Mucosa of rectum (tissue), 2 donors: ENCODE data around the gene CPPED1.

Source experiments
- H3K27ac ChIP-seq, 2 donors: one replicate each; pipeline ENCODE4 v1.7.0; 2013; ENCODE audit warnings: inconsistent platforms in 2 of 2, low read depth in 2 of 2, low read length in 2 of 2
- H3K27me3 ChIP-seq, 2 donors: one replicate each; pipeline ENCODE4 v1.7.0; 2013; ENCODE audit warnings: low read length in 2 of 2; ENCODE audit not compliant: control insufficient read depth in 2 of 2, insufficient read depth in 2 of 2
- H3K36me3 ChIP-seq, 2 donors: one replicate each; pipeline ENCODE4 v1.7.0; 2013; ENCODE audit warnings: low read length in 2 of 2; ENCODE audit not compliant: control insufficient read depth in 2 of 2, insufficient read depth in 2 of 2
- H3K4me1 ChIP-seq, 2 donors: one replicate each; pipeline ENCODE4 v1.7.0; 2013; ENCODE audit warnings: low read length in 2 of 2, mild to moderate bottlenecking in 1 of 2; ENCODE audit not compliant: control insufficient read depth in 2 of 2, insufficient read depth in 2 of 2
- H3K4me3 ChIP-seq, 2 donors: one replicate each; pipeline ENCODE4 v1.7.0; 2013; ENCODE audit warnings: low read length in 2 of 2
- H3K9ac ChIP-seq, 2 donors: one replicate each; pipeline ENCODE4 v1.7.0; 2013; ENCODE audit warnings: low read length in 2 of 2, low read depth in 1 of 2, mild to moderate bottlenecking in 1 of 2
- H3K9me3 ChIP-seq, 2 donors: one replicate each; pipeline ENCODE4 v1.7.0; 2013; ENCODE audit warnings: low read length in 2 of 2; ENCODE audit not compliant: control insufficient read depth in 2 of 2
- donor health status: healthy.
- donor health status: Normal muscosa, but diverticular disease.

Gene CPPED1

DNA sequence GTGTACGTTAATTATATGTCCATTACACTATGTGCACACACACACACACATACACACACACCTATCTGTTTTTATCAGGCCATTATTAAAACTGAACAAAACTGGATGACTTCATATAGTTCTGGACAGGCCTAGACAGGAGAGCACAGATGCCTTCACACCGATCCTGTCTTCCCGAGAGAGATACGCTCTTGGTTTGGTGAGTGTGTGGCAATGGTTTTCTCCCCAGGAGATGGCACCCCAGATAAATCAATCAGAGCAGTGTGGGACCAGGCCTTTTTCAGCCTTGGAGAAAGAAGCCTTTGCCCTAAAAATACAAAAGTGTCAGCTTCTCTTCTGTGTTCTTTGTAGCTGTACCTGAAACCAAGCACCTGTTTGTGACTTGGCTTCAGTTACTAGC lies 83.7 kb downstream of the CPPED1 start:
- Histone ChIP-seq H3K4me3 (no peak overlapping the region), H3K36me3 (no peaks in the 10 kb centered on the region)

DNA sequence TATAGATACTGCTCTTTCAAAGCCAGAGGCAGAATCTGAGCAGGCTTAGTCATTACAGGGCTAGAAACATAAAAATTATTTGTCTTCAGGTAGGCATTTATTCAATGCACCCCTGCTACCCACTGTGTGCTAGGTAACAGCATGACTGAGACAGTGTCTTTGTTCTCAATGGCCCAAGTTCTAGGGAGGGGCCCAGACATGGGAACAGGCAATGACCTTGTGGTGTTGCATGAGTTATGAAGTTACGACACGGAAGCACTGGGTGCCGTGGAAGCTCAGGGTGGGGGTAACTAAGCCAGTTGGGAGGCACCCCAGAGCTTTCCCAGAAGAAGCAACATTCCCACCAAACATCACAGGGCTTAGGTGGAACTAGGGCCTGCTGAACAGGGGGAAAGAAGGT lies 87.0 kb downstream of the CPPED1 start:
- no peak overlapping the region for H3K4me3 ChIP-seq
- no peaks in the 10 kb centered on the region for H3K9me3 ChIP-seq
- no peaks in the 10 kb centered on the region for H3K36me3 ChIP-seq
- no peak overlapping the region for H3K27ac ChIP-seq
- H3K27me3 ChIP-seq: no peaks in the 10 kb centered on the region
- H3K4me1 ChIP-seq: no peaks in the 10 kb centered on the region
- H3K9ac ChIP-seq: no peak overlapping the region

More for the DNA sequence above, 83.7 kb downstream of the CPPED1 start:
- H3K27me3 ChIP-seq: no peaks in the 10 kb centered on the region
- no peak overlapping the region for H3K27ac ChIP-seq
- no peak overlapping the region for H3K9ac ChIP-seq
- no peaks in the 10 kb centered on the region for H3K4me1 ChIP-seq
- H3K9me3 ChIP-seq: no peaks in the 10 kb centered on the region

DNA sequence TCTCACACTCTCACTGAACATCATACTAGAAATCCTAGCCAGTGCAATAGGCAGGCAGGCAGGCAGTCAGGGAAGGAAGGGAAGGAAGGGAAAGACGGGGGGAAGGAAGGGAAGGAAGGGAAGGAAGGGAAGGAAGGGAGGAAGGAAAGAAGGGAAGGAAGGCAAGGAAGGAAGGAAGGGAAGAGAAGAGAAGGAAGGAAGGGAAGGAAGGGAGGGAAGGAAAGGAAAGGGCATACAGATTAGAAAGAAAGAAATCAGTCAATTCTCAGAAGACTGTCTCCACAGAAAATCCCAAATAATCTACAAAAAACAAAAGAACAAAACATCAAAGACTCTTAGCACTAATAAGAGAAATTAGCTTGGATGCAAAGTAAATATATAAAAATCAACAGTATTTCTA lies 93.9 kb downstream of the CPPED1 start:
- Histone ChIP-seq H3K27ac (no peak overlapping the region), H3K27me3 (no peaks in the 10 kb centered on the region), H3K4me1 (no peaks in the 10 kb centered on the region), H3K9ac (no peak overlapping the region), H3K4me3 (no peak overlapping the region), H3K36me3 (no peaks in the 10 kb centered on the region), H3K9me3 (no peaks in the 10 kb centered on the region)

DNA sequence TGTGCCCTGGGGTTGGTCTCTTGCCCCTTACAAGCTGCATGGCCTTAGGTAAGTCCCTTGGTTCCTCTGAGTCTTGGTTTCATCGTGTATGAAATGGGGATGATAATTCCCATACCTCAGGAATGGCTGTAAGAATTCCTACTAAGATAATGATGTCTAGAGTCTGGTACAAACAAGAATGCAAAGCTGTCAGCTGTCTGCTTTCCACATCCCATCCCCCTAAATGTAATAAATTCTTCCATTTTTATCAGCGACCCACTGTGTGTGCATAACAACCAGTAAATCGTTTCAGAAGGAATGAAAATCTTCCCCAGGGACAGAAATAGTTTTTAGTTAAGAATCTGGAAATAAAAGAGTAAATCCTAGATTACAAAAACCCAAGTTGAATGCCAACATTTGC lies 95.4 kb downstream of the CPPED1 start:
- peaks cover 2 to 6% of the 10 kb centered on the region in 2 donors for H3K36me3 ChIP-seq
- no peak overlapping the region for H3K4me3 ChIP-seq
- H3K27me3 ChIP-seq: no peaks in the 10 kb centered on the region
- H3K9me3 ChIP-seq: no peaks in the 10 kb centered on the region
- H3K4me1 ChIP-seq: no peaks in the 10 kb centered on the region
- H3K9ac ChIP-seq: no peak overlapping the region
- H3K27ac ChIP-seq: no peak overlapping the region

DNA sequence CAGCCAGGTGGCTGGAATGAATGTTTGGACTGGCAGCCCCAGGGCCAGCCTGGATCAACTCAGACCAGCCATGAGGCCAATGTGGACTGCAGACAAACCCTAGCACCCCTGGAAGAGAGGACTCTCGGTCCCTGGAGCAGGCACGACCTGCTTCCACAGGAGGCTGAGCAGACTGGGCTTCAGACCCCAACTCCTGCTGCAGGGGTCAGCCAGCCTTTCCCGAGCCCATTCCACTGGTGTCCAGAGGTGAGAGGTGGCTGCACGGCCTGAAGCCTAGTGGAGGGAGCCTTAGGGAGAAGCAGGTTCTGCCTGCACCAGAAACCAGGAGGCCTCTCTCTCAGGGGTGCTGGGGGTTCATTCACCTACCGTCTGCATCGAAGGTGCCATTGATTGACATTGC lies 97.1 kb downstream of the CPPED1 start:
- no peak overlapping the region for H3K4me3 ChIP-seq
- no peak overlapping the region for H3K27ac ChIP-seq
- H3K4me1 ChIP-seq: no peaks in the 10 kb centered on the region
- H3K9ac ChIP-seq: no peak overlapping the region
- H3K9me3 ChIP-seq: no peaks in the 10 kb centered on the region
- H3K36me3 ChIP-seq: peaks cover 2 to 6% of the 10 kb centered on the region in 2 donors
- no peaks in the 10 kb centered on the region for H3K27me3 ChIP-seq

DNA sequence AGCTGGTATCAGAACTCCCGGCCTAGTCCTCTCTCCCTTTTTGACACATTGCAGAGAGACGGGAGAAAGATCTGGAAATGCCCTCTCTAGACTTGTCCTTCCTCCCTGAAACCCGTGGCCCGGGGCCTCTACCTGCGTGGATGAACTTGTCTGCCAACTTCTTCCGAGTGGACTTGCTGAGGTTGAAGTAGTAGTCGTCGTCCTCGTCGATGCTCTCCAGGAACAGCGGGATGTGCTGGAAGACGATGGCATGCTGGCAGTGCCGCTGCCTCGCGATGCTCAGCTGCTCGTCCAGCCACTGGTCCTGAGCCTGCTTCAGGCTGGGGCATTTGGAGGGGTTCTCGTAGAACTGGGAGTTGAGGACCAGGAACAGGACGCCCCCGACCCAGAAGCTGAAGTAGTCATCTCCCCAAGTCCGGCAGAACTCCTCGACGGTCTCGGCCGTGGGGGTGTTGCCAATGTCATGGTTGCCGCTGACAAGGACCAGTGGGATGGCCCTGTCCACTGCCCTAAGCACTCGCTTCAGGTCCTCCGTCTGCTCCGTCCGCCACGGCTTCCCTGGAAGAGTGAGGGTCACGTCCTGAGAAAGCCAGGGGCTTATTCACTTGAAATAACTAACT lies 99.1 kb downstream of the CPPED1 start:
- H3K4me3 ChIP-seq: no peak overlapping the region
- no peaks in the 10 kb centered on the region for H3K9me3 ChIP-seq
- no peak overlapping the region for H3K27ac ChIP-seq
- no peak overlapping the region for H3K9ac ChIP-seq
- no peaks in the 10 kb centered on the region for H3K4me1 ChIP-seq
- no peaks in the 10 kb centered on the region for H3K27me3 ChIP-seq
- H3K36me3 ChIP-seq: peaks cover 6% of the 10 kb centered on the region in 2 donors

DNA sequence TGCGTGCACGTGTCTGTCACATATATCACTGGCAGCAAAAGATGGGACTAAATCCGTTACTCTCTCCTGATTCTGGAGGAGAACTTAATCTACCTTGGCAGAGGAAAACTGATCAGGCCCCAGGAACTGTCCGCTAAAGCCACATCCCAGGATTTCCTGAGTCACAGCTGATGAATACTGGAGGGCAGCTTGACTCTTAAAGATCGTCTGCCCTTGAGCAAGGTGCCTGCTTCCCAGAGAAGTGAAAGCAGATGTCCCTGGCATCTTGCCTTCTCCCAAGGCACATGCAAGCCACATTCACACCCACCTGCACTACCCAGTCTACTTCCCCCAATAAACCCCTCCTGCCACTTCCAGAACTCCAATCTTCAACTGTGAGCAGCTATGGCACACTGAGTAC lies 99.8 kb downstream of the CPPED1 start:
- Histone ChIP-seq H3K4me1 (no peaks in the 10 kb centered on the region), H3K9ac (no peak overlapping the region), H3K27me3 (no peaks in the 10 kb centered on the region), H3K4me3 (no peak overlapping the region), H3K9me3 (no peaks in the 10 kb centered on the region), H3K36me3 (peaks cover 6% of the 10 kb centered on the region in 2 donors), H3K27ac (no peak overlapping the region)

DNA sequence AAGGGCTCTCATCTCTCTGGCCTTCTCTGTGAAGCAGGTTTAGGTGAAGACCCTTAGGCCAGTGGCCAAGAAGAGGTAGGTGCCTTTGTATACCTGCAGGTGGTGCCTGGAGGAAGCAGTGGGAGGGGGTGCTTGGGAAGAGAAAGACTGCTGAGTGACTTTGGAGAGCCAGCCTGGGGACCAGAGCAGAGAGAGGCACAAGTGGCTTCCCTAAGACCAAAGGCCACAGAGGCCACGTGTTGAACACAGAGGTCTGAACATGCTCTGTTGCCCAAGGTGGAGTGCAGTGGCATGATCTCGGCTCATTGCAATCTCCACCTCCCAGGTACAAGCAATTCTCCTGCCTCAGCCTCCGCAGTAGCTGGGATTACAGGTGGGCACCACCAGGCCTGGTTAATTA lies 103.5 kb downstream of the CPPED1 start:
- Histone ChIP-seq H3K9me3 (no peaks in the 10 kb centered on the region), H3K27me3 (no peaks in the 10 kb centered on the region), H3K4me3 (no peak overlapping the region), H3K4me1 (no peaks in the 10 kb centered on the region), H3K27ac (no peak overlapping the region), H3K36me3 (peaks cover 6% of the 10 kb centered on the region in 2 donors), H3K9ac (no peak overlapping the region)

DNA sequence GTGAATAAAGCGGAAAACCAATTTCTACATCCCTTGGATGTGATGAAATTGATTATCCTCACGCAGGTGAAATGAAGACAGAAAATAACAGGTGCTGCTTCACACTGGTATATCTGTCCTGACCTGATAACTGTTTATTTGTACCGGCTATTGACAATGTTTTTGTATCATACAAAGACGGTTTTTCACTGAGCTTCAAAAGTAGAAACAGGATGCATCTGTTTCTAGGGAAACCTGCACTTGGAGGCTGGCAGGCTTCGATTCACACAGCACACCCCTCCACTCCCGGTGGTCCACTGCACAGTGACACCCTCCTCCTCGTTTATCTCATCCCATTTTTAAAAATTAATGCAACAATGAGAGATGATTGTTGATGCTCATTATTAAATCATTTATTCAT lies 104.5 kb downstream of the CPPED1 start:
- H3K9me3 ChIP-seq: no peaks in the 10 kb centered on the region
- no peak overlapping the region for H3K27ac ChIP-seq
- H3K27me3 ChIP-seq: no peaks in the 10 kb centered on the region
- no peak overlapping the region for H3K9ac ChIP-seq
- H3K4me1 ChIP-seq: no peaks in the 10 kb centered on the region
- no peak overlapping the region for H3K4me3 ChIP-seq
- H3K36me3 ChIP-seq: peaks cover 2 to 6% of the 10 kb centered on the region in 2 donors

DNA sequence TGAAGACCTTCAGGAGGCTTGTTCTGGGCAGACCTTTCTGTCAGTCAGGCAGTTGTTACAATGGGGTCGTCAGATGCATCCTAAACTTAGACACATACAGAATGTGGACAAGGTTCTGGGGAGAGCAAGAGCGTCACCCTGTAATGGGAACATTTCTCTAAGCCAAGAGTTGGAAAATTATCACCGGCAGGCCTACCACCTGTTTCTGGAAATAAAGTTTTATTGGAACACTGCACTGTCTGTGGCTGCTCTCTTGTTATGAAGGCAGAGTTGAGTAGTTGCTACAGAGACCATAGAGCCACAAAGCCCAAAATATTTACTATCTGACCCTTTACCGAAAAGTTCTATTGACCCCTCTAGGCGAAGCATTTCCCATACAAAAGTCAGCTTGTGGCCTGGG lies 106.2 kb downstream of the CPPED1 start:
- H3K36me3 ChIP-seq: peaks cover 0 to 3% of the 10 kb centered on the region in 2 donors
- H3K9me3 ChIP-seq: no peaks in the 10 kb centered on the region
- H3K4me3 ChIP-seq: no peak overlapping the region
- H3K4me1 ChIP-seq: no peaks in the 10 kb centered on the region
- no peaks in the 10 kb centered on the region for H3K27me3 ChIP-seq
- no peak overlapping the region for H3K9ac ChIP-seq
- H3K27ac ChIP-seq: no peak overlapping the region

DNA sequence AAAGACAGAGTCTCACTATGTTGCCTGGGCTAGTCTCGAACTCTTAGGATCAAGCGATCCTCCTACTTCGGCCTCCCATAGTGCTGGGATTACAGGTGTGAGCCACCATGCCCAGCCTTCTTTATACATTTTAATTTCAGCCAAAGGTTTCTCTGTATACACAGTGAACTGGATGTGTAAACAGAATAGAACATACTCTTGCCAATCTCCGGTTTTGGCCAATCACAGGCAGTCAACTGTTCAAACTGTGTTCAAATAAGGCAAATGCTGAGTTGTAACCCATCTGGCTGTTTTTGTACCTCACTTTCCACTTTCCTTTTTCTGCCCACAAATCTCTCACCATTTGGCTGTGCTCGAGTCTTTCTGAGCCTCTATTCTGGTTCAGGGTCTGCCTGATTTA lies 108.2 kb downstream of the CPPED1 start:
- Histone ChIP-seq H3K36me3 (no peaks in the 10 kb centered on the region), H3K27me3 (no peaks in the 10 kb centered on the region), H3K9ac (no peak overlapping the region), H3K4me1 (no peaks in the 10 kb centered on the region), H3K27ac (no peak overlapping the region), H3K9me3 (no peaks in the 10 kb centered on the region), H3K4me3 (no peak overlapping the region)
